GM19455 (cell line): Measurements from ENCODE around the gene ZDHHC11B.
A peak's percentile ranks its signal among the peaks of the same experiment; 100 is the strongest.
"Not testable (repeated sequence)": the region's sequence is repeated elsewhere in the genome, so short reads cannot be mapped to it uniquely, and the experiment has no call there.

Experiments
- ATAC-seq: cut with Tn5 transposase; IDR thresholded peaks from one replicate; pipeline ENCODE4 v1.9.1; 2021; ENCODE audit not compliant: unreplicated experiment

ZDHHC11B gene

GRCh38 chr5:784428-785177 is at the start of gene ZDHHC11B:
Gene ZDHHC11B, minus strand, starts transcription at chr5:784729. Its CDS starts 17,810 bp downstream, at chr5:766919.
- ATAC-seq: peak; percentile 77

GRCh38 chr5:834013-834412 is 49.5 kb upstream of the ZDHHC11B start:
- ATAC-seq: not testable (repeated sequence)

- not testable (repeated sequence) for ATAC-seq
Measured at GRCh38 chr5:828194-828593, 43.7 kb upstream of the ZDHHC11B start.

GRCh38 chr5:825544-825943 is 41.0 kb upstream of the ZDHHC11B start:
- not testable (repeated sequence) for ATAC-seq

- ATAC-seq: no peak
Measured at GRCh38 chr5:821504-821903, 37.0 kb upstream of the ZDHHC11B start.

GRCh38 chr5:820245-820644 is 35.7 kb upstream of the ZDHHC11B start:
- no peak for ATAC-seq

- ATAC-seq: no peak
Measured at GRCh38 chr5:819078-819477, 34.5 kb upstream of the ZDHHC11B start.

GRCh38 chr5:816176-816575 is 31.6 kb upstream of the ZDHHC11B start:
- no peak for ATAC-seq

- no peak for ATAC-seq
Measured at GRCh38 chr5:815449-815848, 30.9 kb upstream of the ZDHHC11B start.

GRCh38 chr5:813575-813974 is 29.0 kb upstream of the ZDHHC11B start:
- not testable (repeated sequence) for ATAC-seq

GRCh38 chr5:811384-811783 is 26.9 kb upstream of the ZDHHC11B start:
- not testable (repeated sequence) for ATAC-seq

GRCh38 chr5:807719-808514 is 23.4 kb upstream of the ZDHHC11B start:
- not testable (repeated sequence) for ATAC-seq

- no peak for ATAC-seq
Measured at GRCh38 chr5:801472-801871, 16.9 kb upstream of the ZDHHC11B start.

- not testable (repeated sequence) for ATAC-seq
Measured at GRCh38 chr5:801055-801454, 16.5 kb upstream of the ZDHHC11B start.

GRCh38 chr5:798505-799138 is 14.1 kb upstream of the ZDHHC11B start:
- ATAC-seq: not testable (repeated sequence)

- not testable (repeated sequence) for ATAC-seq
Measured at GRCh38 chr5:797986-798385, 13.5 kb upstream of the ZDHHC11B start.

- ATAC-seq: not testable (repeated sequence)
Measured at GRCh38 chr5:795873-796272, 11.3 kb upstream of the ZDHHC11B start.

GRCh38 chr5:794948-795347 is 10.4 kb upstream of the ZDHHC11B start:
- not testable (repeated sequence) for ATAC-seq

- ATAC-seq: not testable (repeated sequence)
Measured at GRCh38 chr5:788703-789102, 4.2 kb upstream of the ZDHHC11B start.

- ATAC-seq: not testable (repeated sequence)
Measured at GRCh38 chr5:787857-788233, 3.3 kb upstream of the ZDHHC11B start.

- not testable (repeated sequence) for ATAC-seq
Measured at GRCh38 chr5:787224-787856, 2.8 kb upstream of the ZDHHC11B start.
